T-helper 17 cell (primary cell): ENCODE measurements around the gene PTOV1. TPM values are rescaled to one million over a fixed set of nuclear protein-coding genes. Genes with fewer than 3 reads are reported as not detected.

Source experiments
- ATAC-seq: fragments of 150-1000 bp; cut with Tn5 transposase; 2 replicates; pipeline ENCODE4 v1.10.0; 2021; ENCODE audit warnings: mild to moderate bottlenecking, moderate library complexity
- DNase-seq, 3 donors: peaks; one replicate each; pipeline versions ENCODE4 v3.0.0 to v3.0.0-alpha.2; 2020 to 2021
- H3K9me3 ChIP-seq: one replicate; pipeline ENCODE4 v1.7.0; 2013; ENCODE audit warnings: low read length, mild to moderate bottlenecking; ENCODE audit not compliant: control insufficient read depth, poor library complexity, severe bottlenecking
- H3K27ac Mint-ChIP-seq: one replicate; pipeline ENCODE4 v1.8.0; 2022; ENCODE audit warnings: mild to moderate bottlenecking, moderate library complexity, mixed read lengths
- H3K27me3 Mint-ChIP-seq: one replicate; pipeline ENCODE4 v1.8.0; 2022; ENCODE audit warnings: mixed read lengths
- H3K36me3 Mint-ChIP-seq: one replicate; pipeline ENCODE4 v1.8.0; 2022; ENCODE audit warnings: low read depth, mixed read lengths
- H3K4me1 Mint-ChIP-seq: one replicate; pipeline ENCODE4 v1.8.0; 2022; ENCODE audit warnings: mild to moderate bottlenecking, mixed read lengths
- H3K4me3 Mint-ChIP-seq: one replicate; pipeline ENCODE4 v1.8.0; 2022; ENCODE audit warnings: mild to moderate bottlenecking, moderate library complexity, mixed read lengths
- total RNA-seq, 4 donors: library from RNA in 2 of 4; stranded (reverse) in 2 of 4; gene quantifications; one replicate each; pipeline ENCODE4 v1.2.3 and lab custom pipeline; 2022 to 2026

Gene PTOV1
- total RNA-seq (100 to 1,000 TPM; 125 to 162 TPM), total RNA-seq (lab: John Stamatoyannopoulos, UW) (66.9 to 71.5 reads per million in 2 donors)

GRCh38 chr19:49850487-49851342 lies at the start of gene PTOV1:
Gene PTOV1 (plus strand): TSS chr19:49851159.
- Mint-ChIP-seq H3K36me3 (no peaks in the 10 kb centered on the region), H3K4me3 (peak within 1 kb of the TSS; percentile 91), H3K27ac (peak within 1 kb of the TSS; percentile 87), H3K4me1 (peaks cover 20% of the 10 kb centered on the region), H3K27me3 (no peaks in the 10 kb centered on the region)
- H3K9me3 ChIP-seq: no peaks in the 10 kb centered on the region
- ATAC-seq (peak; percentile 91), DNase-seq (peak; percentile 84 to 92 (median 85))

- H3K27ac Mint-ChIP-seq: no peak overlapping the region
- no peak overlapping the region for H3K4me3 Mint-ChIP-seq
- ATAC-seq (no peak), DNase-seq (no peak)
- peaks cover 3% of the 10 kb centered on the region for H3K36me3 Mint-ChIP-seq
- H3K4me1 Mint-ChIP-seq: peaks cover 3% of the 10 kb centered on the region
- H3K27me3 Mint-ChIP-seq: no peaks in the 10 kb centered on the region
- no peaks in the 10 kb centered on the region for H3K9me3 ChIP-seq
These were observed 49.5 kb upstream of the PTOV1 start for GRCh38 chr19:49801401-49801888.

GRCh38 chr19:49801966-49802661 lies 48.8 kb upstream of the PTOV1 start:
- peaks cover 3% of the 10 kb centered on the region for H3K4me1 Mint-ChIP-seq
- peaks cover 3% of the 10 kb centered on the region for H3K36me3 Mint-ChIP-seq

GRCh38 chr19:49802836-49803528 lies 48.0 kb upstream of the PTOV1 start:
- H3K27ac Mint-ChIP-seq: no peak overlapping the region

More at GRCh38 chr19:49801966-49802661, 48.8 kb upstream of the PTOV1 start:
- ATAC-seq (no peak), DNase-seq (no peak)
- no peak overlapping the region for H3K4me3 Mint-ChIP-seq
- H3K9me3 ChIP-seq: no peaks in the 10 kb centered on the region
- H3K27ac Mint-ChIP-seq: no peak overlapping the region
- no peaks in the 10 kb centered on the region for H3K27me3 Mint-ChIP-seq

GRCh38 chr19:49803529-49803856 lies 47.5 kb upstream of the PTOV1 start:
- Mint-ChIP-seq H3K27me3 (no peaks in the 10 kb centered on the region), H3K4me1 (peaks cover 5% of the 10 kb centered on the region), H3K27ac (no peak overlapping the region), H3K4me3 (no peak overlapping the region), H3K36me3 (peaks cover 3% of the 10 kb centered on the region)
- DNase-seq (no peak), ATAC-seq (no peak)
- no peaks in the 10 kb centered on the region for H3K9me3 ChIP-seq

More at GRCh38 chr19:49802836-49803528, 48.0 kb upstream of the PTOV1 start:
- no peaks in the 10 kb centered on the region for H3K27me3 Mint-ChIP-seq
- no peak overlapping the region for H3K4me3 Mint-ChIP-seq
- peaks cover 3% of the 10 kb centered on the region for H3K36me3 Mint-ChIP-seq
- ATAC-seq: no peak
- no peaks in the 10 kb centered on the region for H3K9me3 ChIP-seq
- DNase-seq: no peak
- H3K4me1 Mint-ChIP-seq: peaks cover 4% of the 10 kb centered on the region

GRCh38 chr19:49805822-49806619 lies 44.9 kb upstream of the PTOV1 start:
- H3K9me3 ChIP-seq: no peaks in the 10 kb centered on the region
- DNase-seq: no peak
- Mint-ChIP-seq H3K36me3 (peaks cover 3% of the 10 kb centered on the region), H3K27me3 (no peaks in the 10 kb centered on the region), H3K4me1 (peaks cover 20% of the 10 kb centered on the region), H3K27ac (peak overlapping the region; percentile 14), H3K4me3 (no peak overlapping the region)
- ATAC-seq: no peak

- DNase-seq (no peak), ATAC-seq (no peak)
- Mint-ChIP-seq H3K27me3 (no peaks in the 10 kb centered on the region), H3K4me1 (peaks cover 22% of the 10 kb centered on the region), H3K4me3 (no peak overlapping the region), H3K36me3 (peaks cover 3% of the 10 kb centered on the region), H3K27ac (peak overlapping the region; percentile 14)
- no peaks in the 10 kb centered on the region for H3K9me3 ChIP-seq
These were observed 44.4 kb upstream of the PTOV1 start for GRCh38 chr19:49806620-49806959.

GRCh38 chr19:49807058-49807903 lies 43.7 kb upstream of the PTOV1 start:
- DNase-seq (no peak), ATAC-seq (no peak)
- Mint-ChIP-seq H3K27me3 (no peaks in the 10 kb centered on the region), H3K4me1 (peaks cover 22% of the 10 kb centered on the region), H3K27ac (peak overlapping the region; percentile 88), H3K36me3 (peaks cover 3% of the 10 kb centered on the region), H3K4me3 (no peak overlapping the region)
- H3K9me3 ChIP-seq: no peaks in the 10 kb centered on the region

GRCh38 chr19:49807904-49808675 lies 42.9 kb upstream of the PTOV1 start:
- Mint-ChIP-seq H3K4me3 (peak overlapping the region; percentile 94), H3K27me3 (no peaks in the 10 kb centered on the region), H3K27ac (peak overlapping the region; percentile 88), H3K4me1 (peaks cover 29% of the 10 kb centered on the region), H3K36me3 (peaks cover 3% of the 10 kb centered on the region)
- DNase-seq (no peak), ATAC-seq (no peak)
- no peaks in the 10 kb centered on the region for H3K9me3 ChIP-seq

- peak overlapping the region; percentile 94 for H3K4me3 Mint-ChIP-seq
- H3K36me3 Mint-ChIP-seq: peaks cover 3% of the 10 kb centered on the region
- ATAC-seq (peak; percentile 49), DNase-seq (peak; percentile 82 to 91 (median 83))
- H3K27ac Mint-ChIP-seq: peak overlapping the region; percentile 88
- no peaks in the 10 kb centered on the region for H3K27me3 Mint-ChIP-seq
- H3K4me1 Mint-ChIP-seq: peaks cover 32% of the 10 kb centered on the region
- no peaks in the 10 kb centered on the region for H3K9me3 ChIP-seq
These were observed 42.2 kb upstream of the PTOV1 start for GRCh38 chr19:49808711-49809159.

- H3K9me3 ChIP-seq: no peaks in the 10 kb centered on the region
- DNase-seq: peak; percentile 38 to 53 (median 46)
- Mint-ChIP-seq H3K36me3 (peaks cover 3% of the 10 kb centered on the region), H3K27ac (peak overlapping the region; percentile 88), H3K27me3 (no peaks in the 10 kb centered on the region), H3K4me1 (peaks cover 35% of the 10 kb centered on the region), H3K4me3 (peak overlapping the region; percentile 94)
- ATAC-seq: peak; percentile 28
These were observed 41.6 kb upstream of the PTOV1 start for GRCh38 chr19:49809160-49809940.
